OCI-LY1 (cell line): ENCODE measurements around the gene GRK5.

Source experiments
- EZH2 ChIP-seq: fragments of 200-600 bp; sonication (generic), shearing (Covaris generic); IDR thresholded peaks from 2 replicates; pipeline ENCODE4 v1.8.0; 2017; ENCODE audit warnings: borderline replicate concordance, mixed run types, mild to moderate bottlenecking, antibody characterized with exemption, low read length, moderate library complexity, mixed read lengths
- TF ChIP-seq, protein P1 (sequence below): fragments of 200-600 bp; sonication (generic), shearing (Covaris generic); IDR thresholded peaks from 2 replicates; pipeline ENCODE4 v1.5.1; 2017; ENCODE audit warnings: mild to moderate bottlenecking, antibody characterized with exemption, low read length, moderate library complexity, mixed read lengths

GRCh38 chr10:119457966-119458766 is 250.8 kb downstream of the GRK5 start:
- TF ChIP-seq, protein P1, sequence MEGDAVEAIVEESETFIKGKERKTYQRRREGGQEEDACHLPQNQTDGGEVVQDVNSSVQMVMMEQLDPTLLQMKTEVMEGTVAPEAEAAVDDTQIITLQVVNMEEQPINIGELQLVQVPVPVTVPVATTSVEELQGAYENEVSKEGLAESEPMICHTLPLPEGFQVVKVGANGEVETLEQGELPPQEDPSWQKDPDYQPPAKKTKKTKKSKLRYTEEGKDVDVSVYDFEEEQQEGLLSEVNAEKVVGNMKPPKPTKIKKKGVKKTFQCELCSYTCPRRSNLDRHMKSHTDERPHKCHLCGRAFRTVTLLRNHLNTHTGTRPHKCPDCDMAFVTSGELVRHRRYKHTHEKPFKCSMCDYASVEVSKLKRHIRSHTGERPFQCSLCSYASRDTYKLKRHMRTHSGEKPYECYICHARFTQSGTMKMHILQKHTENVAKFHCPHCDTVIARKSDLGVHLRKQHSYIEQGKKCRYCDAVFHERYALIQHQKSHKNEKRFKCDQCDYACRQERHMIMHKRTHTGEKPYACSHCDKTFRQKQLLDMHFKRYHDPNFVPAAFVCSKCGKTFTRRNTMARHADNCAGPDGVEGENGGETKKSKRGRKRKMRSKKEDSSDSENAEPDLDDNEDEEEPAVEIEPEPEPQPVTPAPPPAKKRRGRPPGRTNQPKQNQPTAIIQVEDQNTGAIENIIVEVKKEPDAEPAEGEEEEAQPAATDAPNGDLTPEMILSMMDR: no peak
- no peak for TF ChIP-seq EZH2
